Astrocyte of the hippocampus (primary cell): ENCODE results near the gene C1orf210.
A peak's percentile ranks its signal among the peaks of the same experiment; 100 is the strongest.

Experiments used
- DNase-seq: peaks from one replicate; pipeline ENCODE4 v3.0.0; 2011; ENCODE audit warnings: low read depth, low spot score

Gene C1orf210

DNA sequence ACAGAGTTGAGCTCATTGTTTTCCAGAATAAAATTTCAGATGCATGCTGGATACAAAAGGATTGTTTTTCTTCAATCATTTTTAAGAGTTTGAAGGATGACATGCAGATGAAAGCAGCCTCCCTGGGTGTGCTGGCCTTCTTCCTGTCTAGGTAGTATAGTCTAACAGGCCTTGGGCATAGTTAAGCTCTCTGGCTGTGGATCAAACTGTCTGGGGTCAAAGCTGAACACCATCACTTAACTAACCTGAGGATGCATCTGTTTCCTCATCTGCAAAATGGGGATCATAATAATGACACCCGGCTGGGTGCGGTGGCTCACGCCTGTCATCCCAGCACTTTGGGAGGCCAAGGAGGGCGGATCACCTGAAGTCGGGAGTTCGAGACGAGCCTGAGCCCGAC lies 9.4 kb upstream of the C1orf210 start:
- DNase-seq = no peak

DNA sequence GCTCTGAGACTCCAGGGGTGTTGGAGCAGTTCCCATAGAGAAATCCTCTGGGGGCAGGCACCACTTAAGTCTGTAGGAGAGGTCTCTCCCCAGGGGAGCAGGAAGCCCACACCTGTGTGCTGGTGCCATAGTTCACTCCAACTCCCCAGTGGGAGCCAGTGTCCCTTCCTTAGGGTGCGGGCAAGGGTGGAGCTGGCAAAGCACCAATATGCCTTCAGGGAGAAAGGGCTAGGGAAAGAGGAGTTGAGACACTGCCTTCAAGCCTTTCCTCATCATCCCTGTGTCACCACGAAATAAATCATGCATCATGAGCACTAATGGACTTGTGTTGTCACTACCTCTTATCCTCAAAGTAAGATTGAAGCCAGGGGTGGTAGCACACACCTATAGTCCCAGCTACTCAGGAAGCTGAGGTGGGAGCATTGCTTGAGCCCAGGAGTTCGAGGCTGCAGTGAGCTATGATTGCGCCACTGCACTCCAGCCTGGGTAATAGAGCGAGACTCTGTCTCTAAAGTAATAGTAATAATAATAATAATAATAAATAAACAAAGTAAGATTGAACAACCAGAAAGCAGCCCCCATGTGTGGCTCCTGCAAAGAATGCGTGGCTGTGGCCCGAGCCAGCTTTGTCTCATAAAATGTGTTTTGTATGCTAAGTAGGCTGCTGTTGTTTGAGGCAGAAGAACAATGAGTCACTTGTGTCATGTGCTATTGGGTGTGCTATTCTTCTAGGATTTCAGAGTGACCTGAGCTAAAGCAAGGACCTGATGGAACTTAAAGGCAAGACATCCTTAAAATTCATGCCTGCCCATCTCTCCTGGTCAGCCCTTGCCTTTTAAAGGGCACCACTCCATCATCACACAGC lies 8.7 kb upstream of the C1orf210 start:
- DNase-seq = peak; percentile 65

- DNase-seq = no peak
Observed at GRCh38 chr1:43293176-43293575, 7.8 kb upstream of the C1orf210 start.

GRCh38 chr1:43292679-43293078 lies 7.3 kb upstream of the C1orf210 start:
- DNase-seq = no peak

DNA sequence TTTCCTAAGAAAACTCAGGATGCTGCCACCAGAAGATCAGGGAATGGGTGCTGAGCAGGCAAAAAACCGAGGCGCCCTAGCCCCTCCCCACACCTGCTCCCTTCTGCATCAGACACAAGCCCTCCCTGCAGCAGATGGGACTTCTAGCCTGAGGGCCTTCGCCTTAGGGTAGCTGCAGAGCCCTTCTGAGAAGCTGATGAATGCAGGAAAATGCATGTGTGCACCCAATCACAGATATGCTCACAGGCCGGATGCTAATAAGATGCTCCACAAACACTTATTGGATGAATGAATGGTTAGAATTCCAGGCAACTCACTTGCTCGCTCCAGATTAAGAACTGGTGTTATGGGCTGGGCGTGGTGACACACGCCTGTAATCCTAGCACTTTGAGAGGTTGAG lies 6.8 kb upstream of the C1orf210 start:
- no peak for DNase-seq

GRCh38 chr1:43288785-43289706 lies 3.7 kb upstream of the C1orf210 start:
- no peak for DNase-seq

DNA sequence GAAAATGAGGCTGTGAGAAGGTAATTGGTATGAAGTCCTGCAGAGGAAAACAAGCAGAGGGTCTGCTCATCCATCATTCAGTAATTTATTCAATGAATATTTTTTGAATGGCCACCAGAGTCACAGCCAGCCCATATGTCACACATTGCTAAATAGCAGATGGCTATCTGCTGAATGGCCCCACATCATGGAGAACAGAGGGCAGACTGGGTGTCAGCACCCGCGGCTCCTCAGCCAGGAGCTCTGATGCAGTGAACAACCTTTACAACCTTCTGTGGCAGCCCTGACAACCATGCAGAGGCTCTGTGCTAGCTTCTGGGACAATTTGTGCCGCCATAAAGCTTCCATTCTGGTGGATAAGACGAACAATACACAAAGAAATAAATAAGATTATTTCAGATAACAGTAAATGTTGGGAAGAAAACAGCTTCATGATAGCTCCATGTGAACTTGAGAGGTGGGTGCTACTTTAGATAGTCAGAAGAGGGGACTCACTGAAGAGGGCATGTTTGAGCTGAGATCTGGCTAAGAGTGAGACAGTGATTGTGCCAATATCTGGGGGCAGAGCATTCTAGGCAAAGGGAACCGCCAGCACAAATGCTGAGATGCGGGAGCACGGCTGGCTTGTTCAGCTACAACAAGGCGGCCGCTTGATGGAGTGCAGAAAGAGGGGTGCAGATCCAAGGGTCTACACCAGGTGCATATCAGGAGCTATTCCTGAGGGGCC lies 2.8 kb upstream of the C1orf210 start:
- DNase-seq = no peak

DNA sequence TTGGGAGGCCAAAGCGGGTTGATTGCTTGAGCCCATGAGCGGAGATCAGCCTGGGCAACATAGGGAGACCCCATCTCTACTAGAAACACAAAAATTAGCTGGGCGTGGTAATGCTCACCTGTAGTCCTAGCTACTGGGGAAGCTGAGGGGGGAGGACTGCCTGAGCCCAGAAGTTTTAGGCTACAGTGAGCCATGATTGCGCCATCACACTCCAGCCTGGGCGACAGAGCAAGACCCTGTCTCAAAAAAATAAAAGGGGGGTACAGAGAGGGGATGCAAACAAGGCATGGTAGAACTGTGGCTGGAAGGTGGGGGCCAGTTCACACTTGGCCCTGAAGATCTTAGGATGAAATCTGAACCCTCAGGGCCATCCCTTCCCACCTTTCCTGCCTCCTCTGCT lies 1.2 kb upstream of the C1orf210 start:
- DNase-seq = no peak

DNA sequence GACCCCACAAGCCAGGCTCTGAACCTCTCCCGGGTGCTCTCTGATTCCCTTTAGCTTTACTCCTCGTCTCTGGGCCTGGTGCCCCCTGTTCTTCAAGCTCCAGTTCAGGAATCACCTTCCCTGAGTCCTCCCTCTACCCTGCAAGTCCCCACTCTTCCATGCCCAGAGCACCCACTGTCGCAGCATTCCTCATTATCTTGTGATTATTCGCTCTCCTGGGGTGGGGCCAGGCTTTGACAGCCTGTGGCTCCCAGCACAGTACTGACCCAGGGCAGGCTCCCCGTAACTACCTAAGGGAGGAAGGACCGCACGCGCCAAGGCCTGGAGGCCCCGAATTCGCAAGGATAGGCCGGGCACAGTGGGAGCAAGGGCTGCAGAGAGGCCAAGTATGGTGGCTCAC lies 734 bp upstream of the C1orf210 start:
- no peak for DNase-seq

DNA sequence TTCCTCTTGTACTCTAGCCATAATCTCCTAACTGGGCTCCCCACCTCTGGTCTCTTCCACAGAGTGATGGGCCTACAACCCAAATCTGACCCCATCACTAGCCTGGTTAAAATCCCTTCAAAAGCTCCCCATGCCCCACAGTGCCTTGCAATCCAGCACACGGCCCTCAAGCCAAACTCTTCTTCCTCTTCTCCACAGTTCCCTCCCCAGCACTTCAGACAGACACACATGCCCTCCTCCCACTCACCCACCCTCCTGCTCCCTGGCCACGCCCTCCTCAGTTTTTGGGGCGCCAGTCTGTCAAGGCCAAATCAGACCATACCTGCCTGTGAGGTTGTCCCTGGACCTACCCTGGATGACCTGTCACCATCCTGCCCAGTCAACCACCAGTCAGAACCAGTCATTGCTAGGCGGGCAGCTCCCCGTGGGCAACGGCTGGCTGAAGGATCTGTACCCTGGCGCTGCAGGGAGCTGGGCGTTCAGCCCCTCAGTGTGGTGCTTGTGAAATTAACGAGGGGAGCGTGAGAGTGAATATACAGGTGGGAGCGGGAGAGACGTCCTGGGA lies 753 bp downstream of the C1orf210 start:
- no peak for DNase-seq

- no peak for DNase-seq
Observed at GRCh38 chr1:43284065-43284464, 1.3 kb downstream of the C1orf210 start.

DNA sequence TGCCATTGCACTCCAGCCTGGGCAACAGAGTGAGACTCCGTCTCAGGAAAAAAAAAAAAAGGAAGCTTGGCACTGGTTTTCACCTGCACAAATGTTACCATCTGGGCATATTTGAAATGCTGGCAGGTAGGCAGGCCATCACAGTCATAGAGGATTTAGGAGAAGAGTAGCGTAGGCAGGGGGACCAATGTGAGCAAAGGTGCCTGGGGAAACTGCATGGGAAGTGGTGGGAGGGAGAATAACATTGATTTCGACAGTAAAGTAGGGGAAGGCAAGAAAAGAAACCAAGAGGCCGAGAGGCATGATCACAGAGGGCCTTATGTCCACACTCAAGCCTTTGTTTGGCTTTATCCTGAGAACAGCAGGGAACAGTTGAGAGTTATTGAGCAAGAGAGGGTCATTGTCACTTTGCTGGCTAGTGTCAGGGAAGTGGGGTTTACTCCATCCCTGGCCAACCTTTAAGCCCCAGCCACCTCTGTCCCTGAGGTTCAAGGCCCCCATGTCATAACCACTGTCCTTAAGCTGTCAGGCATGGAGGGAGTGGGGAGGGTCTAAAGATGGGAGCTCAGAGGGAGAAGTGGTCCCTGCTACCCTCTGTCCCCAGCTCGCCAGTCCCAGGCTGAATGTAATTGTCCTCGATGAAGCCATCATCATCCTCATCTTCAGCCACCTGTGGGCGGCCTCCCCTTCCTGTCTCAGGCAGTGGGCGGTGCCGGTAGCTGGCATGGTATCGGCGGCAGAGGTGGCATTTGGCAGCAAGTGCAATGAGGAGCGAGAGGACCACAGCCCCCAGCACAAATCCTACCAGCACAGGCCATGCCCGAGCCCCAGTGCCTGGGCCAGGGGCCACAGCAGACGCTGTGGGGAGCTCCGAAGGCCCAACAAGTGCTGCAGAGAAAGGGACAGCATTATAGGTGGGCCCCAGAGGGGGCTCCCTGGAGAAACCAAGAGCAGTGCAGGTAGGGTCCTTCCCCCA lies 2.9 kb downstream of the C1orf210 start:
- DNase-seq = no peak

DNA sequence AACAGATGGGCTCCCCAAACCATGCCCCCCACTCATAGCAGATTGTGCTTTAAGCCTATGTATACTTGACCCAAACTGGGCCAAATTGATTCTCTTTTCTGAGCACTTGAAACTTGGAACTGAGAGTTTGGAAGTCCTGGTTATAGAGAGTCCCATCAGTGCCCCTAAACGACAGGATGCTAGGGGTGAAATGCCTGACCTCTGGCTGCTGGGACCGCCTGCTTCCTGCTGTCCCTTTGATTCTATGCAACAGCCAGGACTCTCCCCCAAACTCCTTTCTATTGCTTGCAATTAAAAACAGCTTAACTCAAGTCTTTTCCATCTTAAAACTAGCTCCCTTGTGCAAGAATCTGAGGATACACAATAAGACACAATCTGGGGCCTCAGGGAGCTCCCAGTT lies 4.7 kb downstream of the C1orf210 start:
- no peak for DNase-seq

DNA sequence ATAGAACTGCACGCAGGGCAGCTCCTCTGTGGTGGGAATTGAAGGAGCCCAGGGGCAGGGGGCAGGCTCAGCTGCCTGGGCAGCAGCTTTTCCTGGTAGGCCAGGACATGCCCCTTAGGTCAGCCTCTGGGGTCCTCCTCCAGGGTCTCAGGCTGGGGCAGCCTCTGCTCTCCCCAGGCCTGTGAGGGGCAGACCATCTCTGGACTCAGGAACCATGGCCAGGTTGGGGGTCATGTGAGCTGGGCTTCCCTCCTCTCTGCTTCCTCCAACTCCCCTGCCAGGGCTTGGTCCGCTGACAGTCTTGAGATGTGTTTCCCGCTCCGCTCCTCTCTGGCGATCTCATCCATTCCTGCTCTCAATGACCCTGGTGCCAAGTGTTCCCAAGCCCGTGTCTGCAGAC lies 5.7 kb downstream of the C1orf210 start:
- no peak for DNase-seq

DNA sequence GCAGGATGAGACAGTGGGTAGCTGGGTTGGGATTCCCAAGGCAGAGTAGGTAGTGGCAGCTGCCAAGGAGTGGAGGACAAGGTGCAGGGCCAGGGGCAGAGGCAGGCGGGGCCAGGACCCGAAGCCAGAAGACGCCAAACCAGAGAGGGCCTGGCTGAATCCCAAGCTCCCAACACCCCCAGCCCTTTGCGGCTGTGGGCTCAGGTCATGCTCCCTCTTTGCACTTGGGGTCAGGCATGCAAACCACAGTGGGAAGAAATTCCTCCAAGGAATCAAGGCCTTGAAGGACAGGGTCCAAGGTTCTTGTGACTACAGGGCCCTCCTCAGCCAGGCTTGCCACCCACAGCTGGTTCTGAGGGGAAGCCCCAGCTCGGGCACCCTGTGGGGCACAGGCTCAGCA lies 6.2 kb downstream of the C1orf210 start:
- DNase-seq = no peak

- DNase-seq = no peak
Observed at GRCh38 chr1:43277116-43277876, 8.1 kb downstream of the C1orf210 start.

DNA sequence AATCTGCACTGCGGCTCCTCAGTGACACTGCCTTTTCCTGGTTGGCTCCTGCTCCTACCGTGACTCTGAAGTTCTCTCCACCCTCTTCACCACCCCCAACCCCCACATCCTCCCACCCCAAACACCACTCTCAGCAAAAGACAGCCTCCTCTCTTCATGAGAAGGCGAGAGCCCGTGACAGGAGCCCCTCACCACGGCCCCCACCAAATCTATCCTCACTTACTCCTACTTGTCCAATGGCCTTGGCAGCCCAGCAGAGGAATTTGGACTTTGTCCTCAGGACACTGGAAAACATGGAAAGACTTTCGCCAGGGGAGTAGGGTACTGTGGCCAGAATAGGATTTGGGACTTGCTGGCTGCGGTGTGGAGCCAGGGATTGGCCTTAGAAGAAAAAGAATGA lies 8.7 kb downstream of the C1orf210 start:
- DNase-seq = no peak

- no peak for DNase-seq
Observed at GRCh38 chr1:43275826-43276620, 9.4 kb downstream of the C1orf210 start.

- no peak for DNase-seq
Observed at GRCh38 chr1:43274804-43275180, 10.6 kb downstream of the C1orf210 start.
